ENCODE measurements around the gene NOTCH1.
"Not testable (repeated sequence)": the region's sequence is repeated elsewhere in the genome, so short reads cannot be mapped to it uniquely, and the experiment has no call there.

The NOTCH1 gene

DNA sequence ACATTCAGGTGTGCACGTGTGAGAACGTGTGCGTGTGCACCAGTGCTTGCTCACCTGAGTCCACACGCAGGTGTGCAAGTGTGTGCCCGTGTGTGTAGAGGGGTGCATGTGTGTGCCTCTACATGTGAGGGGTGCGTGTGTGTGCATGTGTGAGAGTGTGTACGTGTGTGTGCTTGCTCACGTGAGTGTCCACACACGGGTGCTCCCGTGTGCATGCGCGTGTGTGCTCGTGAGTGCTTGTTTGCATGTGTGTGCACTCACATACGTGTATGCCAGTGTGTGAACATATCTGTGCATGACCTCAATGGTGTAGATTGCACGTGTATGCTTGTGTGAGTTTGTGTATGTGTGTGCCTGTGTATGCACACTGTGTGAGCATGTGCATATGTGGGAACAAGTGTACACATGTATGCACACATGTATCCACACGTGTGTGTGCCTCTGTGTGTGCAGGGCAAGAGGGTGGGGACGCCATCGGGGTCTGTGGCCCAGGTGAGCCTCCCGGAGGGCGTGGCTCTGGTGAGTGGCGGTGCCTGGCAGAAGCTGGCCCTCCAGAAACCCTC, 40.6 kb upstream of the NOTCH1 start:
- no peak overlapping the region for H3K9ac ChIP-seq (ENCODE audit: low read depth, low read length)
- no peaks in the 10 kb centered on the region for H3K36me3 ChIP-seq (ENCODE audit: insufficient read depth, low read length)
- no peak overlapping the region for H3K4me3 ChIP-seq (ENCODE audit: low read length)
- H3K4me2 ChIP-seq (ENCODE audit: low read length) = no peak overlapping the region
- H3K4me1 ChIP-seq (ENCODE audit: control insufficient read depth, insufficient read depth, low read length) = peaks cover 8% of the 10 kb centered on the region
- H3K27me3 ChIP-seq (ENCODE audit: control insufficient read depth, insufficient read depth, low read length) = peaks cover 36% of the 10 kb centered on the region
- no peaks in the 10 kb centered on the region for H3K9me3 ChIP-seq (replicated peaks; ENCODE audit: low read length)

DNA sequence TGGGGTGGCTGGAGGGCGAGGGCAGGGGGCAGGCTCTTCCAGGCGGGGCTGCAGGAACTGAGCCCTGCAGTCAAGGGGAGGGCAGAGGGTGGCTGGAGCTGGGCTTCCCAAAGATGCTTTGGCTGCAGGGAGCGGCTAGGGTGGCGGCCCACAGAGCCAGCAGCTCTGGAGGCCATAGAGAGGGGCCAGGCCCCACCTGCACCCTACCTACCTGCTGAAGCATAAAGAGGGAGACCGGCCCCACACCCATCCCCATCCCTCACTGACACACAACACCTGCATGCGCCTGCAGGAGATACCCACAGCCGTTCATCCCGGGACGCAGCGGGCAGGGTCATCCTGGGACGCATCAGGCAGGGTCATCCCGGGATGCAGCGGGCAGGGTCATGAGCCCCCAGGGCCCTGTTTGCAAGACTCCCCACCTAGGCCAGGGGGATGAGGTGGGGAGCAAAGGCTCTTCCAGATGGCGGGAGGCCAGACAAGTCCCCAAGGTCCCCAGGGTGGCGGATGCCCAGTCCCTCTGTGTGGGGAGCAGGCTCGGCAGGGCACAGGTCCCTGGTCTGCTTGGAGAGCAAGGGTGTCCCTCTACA, 39.8 kb upstream of the NOTCH1 start:
- Histone ChIP-seq H3K9me3 (replicated peaks; ENCODE audit: low read length) (no peaks in the 10 kb centered on the region), H3K4me3 (ENCODE audit: low read length) (no peak overlapping the region), H3K27me3 (ENCODE audit: control insufficient read depth, insufficient read depth, low read length) (peaks cover 27% of the 10 kb centered on the region), H3K36me3 (ENCODE audit: insufficient read depth, low read length) (no peaks in the 10 kb centered on the region), H3K4me2 (ENCODE audit: low read length) (no peak overlapping the region), H3K4me1 (ENCODE audit: control insufficient read depth, insufficient read depth, low read length) (peaks cover 8% of the 10 kb centered on the region), H3K9ac (ENCODE audit: low read depth, low read length) (no peak overlapping the region)

DNA sequence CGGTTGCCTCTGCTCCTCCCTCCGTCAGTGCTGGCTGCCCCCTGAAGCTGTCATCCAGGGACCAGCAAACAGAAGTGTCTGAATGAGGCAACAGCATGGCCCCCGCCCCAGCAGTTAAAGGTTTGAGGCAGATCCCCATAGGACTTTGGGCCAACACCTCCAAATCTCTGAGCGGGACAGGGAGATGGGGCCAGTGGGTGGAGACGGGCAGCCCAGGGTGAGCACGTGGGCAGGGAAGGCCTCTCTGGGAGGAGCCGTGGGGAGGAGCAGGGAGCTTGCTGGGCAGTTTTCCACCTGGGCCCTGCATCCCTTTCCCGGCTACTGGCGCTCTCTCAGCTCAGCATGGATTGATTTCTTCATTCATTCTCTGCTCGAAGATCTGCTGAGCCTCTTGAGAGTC, 39.1 kb upstream of the NOTCH1 start:
- H3K36me3 ChIP-seq (ENCODE audit: insufficient read depth, low read length) = no peaks in the 10 kb centered on the region
- no peak overlapping the region for H3K9ac ChIP-seq (ENCODE audit: low read depth, low read length)
- no peak overlapping the region for H3K4me2 ChIP-seq (ENCODE audit: low read length)
- H3K9me3 ChIP-seq (replicated peaks; ENCODE audit: low read length) = no peaks in the 10 kb centered on the region
- peaks cover 22% of the 10 kb centered on the region for H3K27me3 ChIP-seq (ENCODE audit: control insufficient read depth, insufficient read depth, low read length)
- peaks cover 8% of the 10 kb centered on the region for H3K4me1 ChIP-seq (ENCODE audit: control insufficient read depth, insufficient read depth, low read length)
- H3K4me3 ChIP-seq (ENCODE audit: low read length) = no peak overlapping the region

DNA sequence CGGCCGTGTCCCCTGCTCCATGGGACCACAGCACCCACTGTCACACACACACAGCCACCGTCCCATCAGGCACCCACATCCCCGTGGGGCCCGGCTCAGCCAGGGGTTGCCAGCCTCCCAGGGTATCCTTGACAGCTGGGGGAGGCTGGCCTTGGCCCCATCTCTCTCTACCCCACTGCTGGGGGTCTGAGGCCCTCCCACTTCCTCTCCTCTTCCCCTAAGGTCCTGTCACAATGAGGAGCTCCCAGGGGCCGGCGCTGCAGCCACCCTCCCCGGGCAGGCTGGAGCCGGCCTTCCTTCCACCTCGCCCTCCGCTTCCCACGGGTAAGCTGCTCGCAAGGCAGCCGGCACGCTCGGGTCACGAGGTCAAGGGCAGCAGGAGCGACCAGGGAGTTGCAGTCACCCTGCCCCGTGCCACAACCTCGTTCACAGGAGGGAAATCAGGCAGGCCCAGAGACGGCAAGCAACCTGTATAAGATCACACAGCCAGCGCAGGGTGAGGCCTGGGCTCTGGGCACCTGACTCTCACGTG, 38.6 kb upstream of the NOTCH1 start:
- no peaks in the 10 kb centered on the region for H3K9me3 ChIP-seq (replicated peaks; ENCODE audit: low read length)
- H3K36me3 ChIP-seq (ENCODE audit: insufficient read depth, low read length) = no peaks in the 10 kb centered on the region
- no peak overlapping the region for H3K4me3 ChIP-seq (ENCODE audit: low read length)
- H3K4me1 ChIP-seq (ENCODE audit: control insufficient read depth, insufficient read depth, low read length) = peaks cover 8% of the 10 kb centered on the region
- H3K4me2 ChIP-seq (ENCODE audit: low read length) = no peak overlapping the region
- no peak overlapping the region for H3K9ac ChIP-seq (ENCODE audit: low read depth, low read length)
- H3K27me3 ChIP-seq (ENCODE audit: control insufficient read depth, insufficient read depth, low read length) = peaks cover 22% of the 10 kb centered on the region

DNA sequence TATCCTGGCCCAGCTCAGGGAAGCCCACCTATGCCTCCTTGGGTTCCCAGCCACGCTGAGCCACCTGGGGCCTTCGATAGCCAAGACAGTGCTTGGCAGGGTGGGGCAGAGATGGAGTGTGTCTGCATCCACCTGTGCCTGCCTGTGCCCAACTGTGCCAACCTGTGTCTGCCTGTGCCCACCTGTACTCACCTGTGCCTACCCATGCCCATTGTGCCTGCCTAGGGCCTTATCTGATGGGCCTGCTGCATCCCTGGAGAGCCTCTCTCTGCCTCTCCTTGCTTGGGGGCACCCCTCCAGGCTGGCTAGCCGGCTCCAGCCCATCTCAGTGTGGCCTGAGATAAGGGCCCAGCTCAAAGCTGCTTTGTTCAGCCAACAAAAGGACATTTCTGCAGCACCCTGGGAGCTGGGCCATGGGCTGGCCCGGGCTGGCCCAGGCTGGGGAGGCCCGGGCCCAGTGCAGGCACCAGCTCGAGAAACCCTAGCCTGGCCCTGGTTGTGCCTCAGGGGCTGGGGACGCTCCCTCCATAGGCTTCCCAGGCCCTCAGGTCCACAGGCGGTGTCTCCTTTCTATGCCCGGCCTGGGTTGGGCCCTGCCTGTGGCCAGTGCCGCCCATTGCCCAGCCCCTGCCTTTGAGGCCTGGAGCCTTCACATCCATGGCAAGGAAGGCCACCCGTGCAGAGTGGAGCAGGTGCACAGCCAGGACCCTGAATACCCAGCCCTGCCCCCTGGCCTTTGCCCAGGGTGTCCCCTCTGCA, 37.3 kb upstream of the NOTCH1 start:
- H3K27me3 ChIP-seq (ENCODE audit: control insufficient read depth, insufficient read depth, low read length) = peaks cover 22% of the 10 kb centered on the region
- H3K4me1 ChIP-seq (ENCODE audit: control insufficient read depth, insufficient read depth, low read length) = peaks cover 8% of the 10 kb centered on the region
- no peaks in the 10 kb centered on the region for H3K9me3 ChIP-seq (replicated peaks; ENCODE audit: low read length)
- no peak overlapping the region for H3K4me2 ChIP-seq (ENCODE audit: low read length)
- H3K36me3 ChIP-seq (ENCODE audit: insufficient read depth, low read length) = no peaks in the 10 kb centered on the region
- H3K9ac ChIP-seq (ENCODE audit: low read depth, low read length) = no peak overlapping the region
- H3K4me3 ChIP-seq (ENCODE audit: low read length) = no peak overlapping the region

DNA sequence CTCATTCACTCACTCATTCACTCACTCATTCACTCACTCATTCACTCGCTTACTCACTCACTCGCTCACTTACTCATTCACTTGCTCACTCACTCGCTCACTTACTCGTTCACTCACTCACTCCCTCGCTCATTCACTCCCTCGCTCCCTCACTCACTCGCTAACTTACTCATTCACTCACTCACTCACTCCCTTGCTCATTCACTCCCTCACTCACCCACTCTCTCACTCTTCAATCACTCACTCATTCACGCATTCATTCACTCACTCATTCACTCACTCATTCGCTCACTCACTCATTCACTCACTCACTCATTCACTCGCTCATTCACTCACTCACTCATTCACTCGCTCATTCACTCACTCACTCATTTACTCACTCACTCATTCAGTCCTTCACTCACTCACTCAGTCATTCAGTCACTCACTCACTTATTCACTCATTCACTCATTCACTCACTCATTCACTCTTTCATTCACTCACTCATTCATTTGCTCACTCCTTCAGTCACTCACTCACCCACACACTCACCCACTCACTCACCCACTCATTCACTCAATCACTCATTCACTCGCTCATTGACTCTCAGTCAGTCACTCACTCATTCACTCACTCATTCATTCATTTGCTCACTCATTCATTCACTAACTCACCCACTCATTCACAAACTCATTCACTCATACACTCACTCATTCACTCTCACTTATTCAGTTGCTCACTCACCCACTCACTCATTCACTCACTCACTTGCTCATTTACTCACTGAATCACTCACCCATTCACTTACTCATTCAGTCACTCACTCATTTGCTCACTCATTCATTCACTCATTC, 36.0 kb upstream of the NOTCH1 start:
- Histone ChIP-seq H3K4me2 (ENCODE audit: low read length) (no peak overlapping the region), H3K36me3 (ENCODE audit: insufficient read depth, low read length) (no peaks in the 10 kb centered on the region), H3K27me3 (ENCODE audit: control insufficient read depth, insufficient read depth, low read length) (peaks cover 16% of the 10 kb centered on the region), H3K9ac (ENCODE audit: low read depth, low read length) (no peak overlapping the region), H3K4me3 (ENCODE audit: low read length) (no peak overlapping the region), H3K9me3 (replicated peaks; ENCODE audit: low read length) (no peaks in the 10 kb centered on the region), H3K4me1 (ENCODE audit: control insufficient read depth, insufficient read depth, low read length) (peaks cover under 1% of the 10 kb centered on the region)

DNA sequence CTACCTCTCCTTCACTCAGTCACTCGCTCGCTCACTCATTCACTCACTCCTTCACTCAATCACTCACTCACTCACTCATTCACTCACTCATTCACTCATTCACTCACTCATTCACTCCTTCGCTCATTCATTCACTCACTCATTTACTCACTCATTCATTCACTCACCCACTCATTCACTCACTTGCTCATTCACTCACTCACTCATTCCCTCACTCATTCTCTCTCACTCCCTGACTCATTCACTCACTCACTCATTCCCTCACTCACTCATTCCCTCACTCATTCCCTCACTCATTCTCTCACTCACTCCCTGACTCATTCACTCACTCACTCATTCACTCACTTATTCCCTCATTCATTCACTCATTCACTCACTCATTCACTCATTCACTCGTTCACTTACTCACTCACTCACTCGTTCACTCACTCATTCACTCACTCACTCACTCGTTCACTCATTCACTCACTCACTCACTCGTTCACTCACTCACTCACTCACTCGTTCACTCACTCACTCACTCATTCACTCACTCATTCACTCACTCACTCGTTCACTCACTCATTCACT, 33.9 kb upstream of the NOTCH1 start:
- H3K9me3 ChIP-seq (replicated peaks; ENCODE audit: low read length); H3K27me3 ChIP-seq (ENCODE audit: control insufficient read depth, insufficient read depth, low read length); H3K36me3 ChIP-seq (ENCODE audit: insufficient read depth, low read length); H3K4me2 ChIP-seq (ENCODE audit: low read length); H3K9ac ChIP-seq (ENCODE audit: low read depth, low read length); H3K4me3 ChIP-seq (ENCODE audit: low read length); H3K4me1 ChIP-seq (ENCODE audit: control insufficient read depth, insufficient read depth, low read length): not testable (repeated sequence)

DNA sequence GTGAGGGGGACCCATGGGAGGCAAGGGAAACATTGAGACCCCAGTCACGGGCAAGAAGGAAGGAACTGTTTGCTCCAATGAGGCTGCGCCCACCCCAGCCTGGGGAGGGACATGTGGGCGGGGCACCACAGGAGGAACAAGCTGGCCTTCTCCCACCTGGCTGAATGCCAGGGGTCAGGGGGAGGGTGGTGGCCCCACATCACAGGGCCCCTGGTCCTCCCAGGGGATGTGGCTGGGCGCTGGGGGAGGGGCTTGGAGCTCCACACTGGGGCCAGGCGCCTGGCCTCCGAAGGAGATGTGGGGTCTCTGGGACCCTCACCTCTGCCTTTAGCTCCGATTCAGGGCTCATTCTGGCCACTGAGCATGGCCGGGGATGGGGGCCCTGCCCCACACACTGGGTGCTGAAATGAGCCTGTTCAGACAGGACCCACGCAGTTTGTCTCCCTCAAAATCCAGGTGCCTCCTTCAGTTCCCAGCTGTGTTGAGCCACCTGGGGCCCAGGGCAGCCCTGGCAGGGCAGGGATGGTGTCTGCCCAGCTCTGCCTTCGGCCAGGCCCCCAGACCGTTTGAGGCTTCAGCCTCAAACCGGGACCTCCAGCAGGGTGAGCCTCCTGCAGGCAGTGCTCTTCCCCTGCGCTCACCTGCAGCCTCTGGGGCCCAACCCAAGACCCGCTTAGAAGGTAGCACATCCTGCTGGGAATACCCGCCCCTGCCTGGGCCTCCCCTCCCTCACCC, 33.2 kb upstream of the NOTCH1 start:
- H3K9ac ChIP-seq (ENCODE audit: low read depth, low read length) = no peak overlapping the region
- H3K36me3 ChIP-seq (ENCODE audit: insufficient read depth, low read length) = no peaks in the 10 kb centered on the region
- no peaks in the 10 kb centered on the region for H3K27me3 ChIP-seq (ENCODE audit: control insufficient read depth, insufficient read depth, low read length)
- H3K9me3 ChIP-seq (replicated peaks; ENCODE audit: low read length) = no peaks in the 10 kb centered on the region
- H3K4me1 ChIP-seq (ENCODE audit: control insufficient read depth, insufficient read depth, low read length) = peaks cover 9% of the 10 kb centered on the region
- H3K4me2 ChIP-seq (ENCODE audit: low read length) = no peak overlapping the region
- no peak overlapping the region for H3K4me3 ChIP-seq (ENCODE audit: low read length)

DNA sequence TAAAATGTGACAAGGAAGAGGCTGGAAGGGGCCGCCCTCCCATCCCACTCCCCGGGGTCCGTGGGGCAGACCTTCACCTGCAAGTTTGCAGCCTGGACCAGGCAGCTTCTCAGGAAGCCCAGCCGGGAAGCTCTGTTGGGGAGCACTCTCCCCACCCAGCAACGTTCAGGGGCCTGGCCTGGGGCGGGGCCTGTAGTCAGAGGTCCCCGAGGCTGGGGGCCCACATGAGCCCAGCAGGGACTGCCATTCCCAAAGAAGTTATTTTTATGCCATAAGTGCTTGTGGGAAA, 32.7 kb upstream of the NOTCH1 start:
- no peaks in the 10 kb centered on the region for H3K27me3 ChIP-seq (ENCODE audit: control insufficient read depth, insufficient read depth, low read length)
- H3K4me2 ChIP-seq (ENCODE audit: low read length) = no peak overlapping the region
- H3K4me1 ChIP-seq (ENCODE audit: control insufficient read depth, insufficient read depth, low read length) = peaks cover 9% of the 10 kb centered on the region
- H3K9ac ChIP-seq (ENCODE audit: low read depth, low read length) = no peak overlapping the region
- H3K9me3 ChIP-seq (replicated peaks; ENCODE audit: low read length) = no peaks in the 10 kb centered on the region
- no peak overlapping the region for H3K4me3 ChIP-seq (ENCODE audit: low read length)
- H3K36me3 ChIP-seq (ENCODE audit: insufficient read depth, low read length) = no peaks in the 10 kb centered on the region

DNA sequence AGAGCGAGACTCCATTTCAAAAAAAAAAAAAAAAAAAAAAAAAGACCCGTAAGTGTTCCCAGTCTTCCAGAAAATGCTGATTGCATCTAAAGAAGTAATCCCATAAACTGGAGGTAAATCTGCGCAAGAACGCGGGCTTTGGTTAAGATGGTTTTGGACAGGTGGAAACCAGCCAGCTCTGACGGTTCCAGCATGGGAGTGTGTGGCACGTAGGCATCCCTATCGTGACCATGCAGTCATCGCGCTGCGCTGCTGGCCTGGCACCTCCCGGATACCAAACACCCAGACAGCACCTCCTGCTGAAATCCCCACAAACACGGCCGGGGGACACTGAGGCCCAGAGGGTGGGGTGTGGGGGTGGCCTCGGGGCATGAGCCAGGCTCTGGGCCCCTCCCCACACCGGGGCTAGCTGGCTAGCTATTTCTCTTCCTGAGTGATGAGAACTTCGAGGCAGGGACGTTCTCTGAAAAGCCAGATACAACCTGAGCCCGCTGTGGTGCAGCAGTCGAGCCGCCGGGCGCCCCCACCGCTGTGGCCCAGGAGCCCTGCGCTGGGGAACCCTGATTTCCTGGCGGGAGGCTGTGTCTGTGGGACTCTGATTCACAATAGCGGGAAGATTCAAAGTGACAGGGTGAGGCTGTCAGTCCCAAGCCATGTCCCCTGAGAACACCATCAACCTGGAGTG, 32.2 kb upstream of the NOTCH1 start:
- no peaks in the 10 kb centered on the region for H3K36me3 ChIP-seq (ENCODE audit: insufficient read depth, low read length)
- H3K4me2 ChIP-seq (ENCODE audit: low read length) = no peak overlapping the region
- H3K27me3 ChIP-seq (ENCODE audit: control insufficient read depth, insufficient read depth, low read length) = no peaks in the 10 kb centered on the region
- H3K9ac ChIP-seq (ENCODE audit: low read depth, low read length) = no peak overlapping the region
- peaks cover 9% of the 10 kb centered on the region for H3K4me1 ChIP-seq (ENCODE audit: control insufficient read depth, insufficient read depth, low read length)
- H3K4me3 ChIP-seq (ENCODE audit: low read length) = no peak overlapping the region
- no peaks in the 10 kb centered on the region for H3K9me3 ChIP-seq (replicated peaks; ENCODE audit: low read length)
